Body of pancreas (tissue), 4 donors: ENCODE results near the gene CYP46A1.

Source experiments
- POLR2A ChIP-seq, 3 donors: fragments of 450-650 bp; IDR thresholded peaks; one replicate each; pipeline ENCODE4 v1.6.1; 2016; ENCODE audit warnings: antibody characterized with exemption in 3 of 3, mild to moderate bottlenecking in 2 of 3
- TF ChIP-seq, protein P1 (sequence below), 7 experiments: fragments of 450-650 bp in 4 of 7; fragments of 200-600 bp in 3 of 7; sonication (generic) in 3 of 7; IDR thresholded peaks; one replicate each; pipeline ENCODE4 v1.5.1; 2016 to 2019; ENCODE audit warnings: antibody characterized with exemption in 7 of 7

GRCh38 chr14:99748529-99748928, 64.4 kb downstream of the CYP46A1 start:
- TF ChIP-seq, protein P1, sequence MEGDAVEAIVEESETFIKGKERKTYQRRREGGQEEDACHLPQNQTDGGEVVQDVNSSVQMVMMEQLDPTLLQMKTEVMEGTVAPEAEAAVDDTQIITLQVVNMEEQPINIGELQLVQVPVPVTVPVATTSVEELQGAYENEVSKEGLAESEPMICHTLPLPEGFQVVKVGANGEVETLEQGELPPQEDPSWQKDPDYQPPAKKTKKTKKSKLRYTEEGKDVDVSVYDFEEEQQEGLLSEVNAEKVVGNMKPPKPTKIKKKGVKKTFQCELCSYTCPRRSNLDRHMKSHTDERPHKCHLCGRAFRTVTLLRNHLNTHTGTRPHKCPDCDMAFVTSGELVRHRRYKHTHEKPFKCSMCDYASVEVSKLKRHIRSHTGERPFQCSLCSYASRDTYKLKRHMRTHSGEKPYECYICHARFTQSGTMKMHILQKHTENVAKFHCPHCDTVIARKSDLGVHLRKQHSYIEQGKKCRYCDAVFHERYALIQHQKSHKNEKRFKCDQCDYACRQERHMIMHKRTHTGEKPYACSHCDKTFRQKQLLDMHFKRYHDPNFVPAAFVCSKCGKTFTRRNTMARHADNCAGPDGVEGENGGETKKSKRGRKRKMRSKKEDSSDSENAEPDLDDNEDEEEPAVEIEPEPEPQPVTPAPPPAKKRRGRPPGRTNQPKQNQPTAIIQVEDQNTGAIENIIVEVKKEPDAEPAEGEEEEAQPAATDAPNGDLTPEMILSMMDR (IDR thresholded peaks at IDR 0.05), result no peak
- no peak for TF ChIP-seq POLR2A (IDR thresholded peaks at IDR 0.05)
